GM21528 (cell line): ENCODE measurements around the gene ATP5F1E.

Experiments used
- ATAC-seq: cut with Tn5 transposase; IDR thresholded peaks from one replicate; pipeline ENCODE4 v1.9.1; 2021; ENCODE audit warnings: mild to moderate bottlenecking, moderate library complexity; ENCODE audit not compliant: unreplicated experiment, low FRiP score

The ATP5F1E gene

GRCh38 chr20:58976061-58976730 is 55.9 kb downstream of the ATP5F1E start:
- no peak for ATAC-seq
